NCI-H82 (cell line): Measurements from ENCODE around the gene GPRC5A.
"Not testable (repeated sequence)": the region's sequence is repeated elsewhere in the genome, so short reads cannot be mapped to it uniquely, and the experiment has no call there.

ENCODE experiments used
- DNase-seq: peaks from one replicate; lab custom pipeline; 2025; lab: John Stamatoyannopoulos, UW

GPRC5A gene, protein sequence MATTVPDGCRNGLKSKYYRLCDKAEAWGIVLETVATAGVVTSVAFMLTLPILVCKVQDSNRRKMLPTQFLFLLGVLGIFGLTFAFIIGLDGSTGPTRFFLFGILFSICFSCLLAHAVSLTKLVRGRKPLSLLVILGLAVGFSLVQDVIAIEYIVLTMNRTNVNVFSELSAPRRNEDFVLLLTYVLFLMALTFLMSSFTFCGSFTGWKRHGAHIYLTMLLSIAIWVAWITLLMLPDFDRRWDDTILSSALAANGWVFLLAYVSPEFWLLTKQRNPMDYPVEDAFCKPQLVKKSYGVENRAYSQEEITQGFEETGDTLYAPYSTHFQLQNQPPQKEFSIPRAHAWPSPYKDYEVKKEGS

DNA sequence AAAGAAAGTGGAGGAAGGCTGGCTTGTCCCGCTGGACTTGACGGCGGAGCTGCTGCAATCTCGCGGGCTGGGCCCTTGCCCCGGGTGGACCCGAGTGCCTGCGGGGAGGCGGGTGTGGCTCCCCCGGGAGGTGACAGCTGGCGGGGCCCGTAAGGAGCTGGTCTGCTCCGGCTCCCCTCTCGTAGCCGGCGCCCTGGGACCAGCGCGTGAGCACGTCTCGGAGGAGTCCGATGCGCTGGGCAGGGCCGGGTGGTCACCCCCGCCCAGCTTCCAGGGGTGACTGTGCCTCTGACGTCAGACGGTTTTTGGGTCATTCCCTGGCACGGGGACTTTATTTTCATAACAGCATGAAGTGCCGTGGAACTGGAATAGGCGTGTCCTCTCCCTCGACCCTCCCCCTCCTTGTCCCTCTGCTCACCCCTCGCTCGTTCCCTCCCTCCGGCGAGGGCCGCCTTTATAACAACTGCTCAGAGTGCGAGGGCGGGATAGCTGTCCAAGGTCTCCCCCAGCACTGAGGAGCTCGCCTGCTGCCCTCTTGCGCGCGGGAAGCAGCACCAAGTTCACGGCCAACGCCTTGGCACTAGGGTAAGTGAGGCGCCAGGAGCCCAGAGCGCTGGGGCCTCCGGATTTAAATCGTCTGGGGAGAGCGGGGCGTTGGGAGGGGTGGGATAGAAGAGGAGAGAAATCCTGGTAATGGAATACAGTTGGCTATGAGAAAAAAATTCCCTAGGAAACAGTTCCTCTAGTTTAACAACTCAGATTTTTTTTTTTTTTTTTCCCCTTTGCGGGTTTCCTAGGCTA, at the start of gene GPRC5A:
Gene GPRC5A, plus strand, starts transcription at position 483 of the 801 bp plus-strand sequence. CDS start 16,688 bp downstream, outside the sequence.
- peak; percentile 76 for DNase-seq

DNA sequence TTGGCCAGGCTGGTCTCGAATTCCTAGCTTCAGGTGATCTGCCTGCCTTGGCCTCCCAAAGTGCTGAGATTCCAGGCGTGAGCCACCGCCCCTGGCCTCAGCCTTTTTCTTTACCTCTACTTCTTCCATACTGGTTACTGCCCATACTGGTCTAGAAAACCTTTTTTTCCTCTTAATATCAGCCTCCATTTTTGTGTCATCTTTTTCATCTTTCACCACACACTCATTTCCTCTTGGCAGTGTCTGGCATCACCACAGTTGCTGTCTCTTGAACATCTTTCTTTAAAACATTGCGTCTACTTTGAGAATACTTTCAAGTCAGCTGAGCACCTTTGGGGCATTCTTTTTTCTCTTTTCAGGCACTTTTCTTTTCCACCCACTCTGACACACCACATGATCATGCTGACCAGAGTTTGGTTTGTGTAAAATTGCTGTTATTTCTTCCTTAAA, 45.5 kb upstream of the GPRC5A start:
- DNase-seq, result no peak

DNA sequence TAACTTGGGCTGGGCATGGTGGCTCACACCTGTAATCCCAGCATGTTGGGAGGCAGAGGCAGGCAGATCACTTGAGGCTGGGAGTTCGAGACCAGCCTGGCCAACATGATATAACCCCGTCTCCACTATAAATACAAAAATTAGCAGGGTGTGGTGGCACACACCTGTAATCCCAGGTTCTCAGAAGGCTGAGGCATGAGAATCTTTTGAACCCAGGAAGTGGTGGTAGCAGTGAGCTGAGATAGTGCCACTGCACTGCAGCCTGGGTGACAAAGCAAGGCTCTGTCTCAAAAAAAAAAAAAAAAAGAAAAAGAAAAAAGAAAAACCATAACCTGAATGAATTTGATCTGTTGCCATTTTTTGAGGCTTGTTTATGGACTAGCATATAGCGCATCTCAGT, 44.6 kb upstream of the GPRC5A start:
- not testable (repeated sequence) for DNase-seq

DNA sequence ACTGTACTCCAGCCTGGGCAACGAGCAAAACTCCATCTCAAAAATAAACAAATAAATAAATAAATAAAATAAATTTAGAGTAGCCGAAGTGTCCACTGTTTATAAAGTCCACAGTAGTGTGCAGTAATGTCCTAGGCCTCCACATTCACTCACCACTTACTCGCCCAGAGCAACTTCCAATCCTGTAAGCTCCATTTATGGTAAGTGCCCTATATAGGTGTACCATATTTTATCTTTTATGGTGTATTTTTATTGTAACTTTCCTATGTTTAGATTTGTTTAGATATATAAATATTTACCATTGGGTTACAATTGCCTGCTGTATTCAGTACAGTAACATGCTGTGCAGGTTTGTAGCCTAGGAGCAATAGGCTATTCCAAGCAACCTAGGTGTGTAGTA, 37.9 kb upstream of the GPRC5A start:
- DNase-seq, result no peak

DNA sequence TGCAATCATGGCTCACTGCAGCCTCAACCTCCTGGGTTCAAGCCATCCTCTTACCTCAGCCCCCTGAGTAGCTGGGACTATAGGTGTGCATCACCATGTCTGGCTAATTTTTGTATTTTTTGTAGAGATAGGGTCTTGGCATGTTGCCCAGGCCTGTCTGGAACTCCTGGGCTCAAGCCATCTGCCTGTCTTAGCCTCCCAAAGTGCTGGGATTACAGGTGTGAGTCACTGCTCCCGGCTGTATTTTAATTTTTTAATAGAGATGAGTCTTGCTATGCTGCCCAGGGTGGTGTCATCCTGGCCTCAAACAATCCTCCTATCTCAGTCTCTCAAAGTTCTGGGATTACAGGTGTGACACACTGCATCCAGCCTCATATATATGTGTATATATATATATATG, 31.7 kb upstream of the GPRC5A start:
- peak; percentile 53 for DNase-seq

DNA sequence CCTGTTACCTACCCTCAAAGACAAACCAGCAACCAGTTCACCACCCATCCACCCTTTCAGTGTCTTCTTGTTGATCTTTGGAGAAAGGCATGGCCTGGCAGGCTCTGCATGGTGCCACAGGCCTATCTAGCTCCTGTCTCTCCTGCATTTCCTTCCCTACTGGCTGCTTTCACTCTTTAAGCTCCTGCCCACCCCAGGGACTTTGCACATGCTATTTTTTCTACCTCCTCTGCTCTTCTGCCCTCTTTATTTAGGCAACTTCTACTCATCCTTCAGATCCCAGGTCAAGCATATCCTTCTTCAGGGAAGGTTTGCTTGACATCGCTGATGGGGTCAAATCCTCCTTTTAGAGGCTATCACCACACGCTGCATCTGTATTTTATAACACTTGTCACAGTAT, 27.1 kb upstream of the GPRC5A start:
- no peak for DNase-seq

DNA sequence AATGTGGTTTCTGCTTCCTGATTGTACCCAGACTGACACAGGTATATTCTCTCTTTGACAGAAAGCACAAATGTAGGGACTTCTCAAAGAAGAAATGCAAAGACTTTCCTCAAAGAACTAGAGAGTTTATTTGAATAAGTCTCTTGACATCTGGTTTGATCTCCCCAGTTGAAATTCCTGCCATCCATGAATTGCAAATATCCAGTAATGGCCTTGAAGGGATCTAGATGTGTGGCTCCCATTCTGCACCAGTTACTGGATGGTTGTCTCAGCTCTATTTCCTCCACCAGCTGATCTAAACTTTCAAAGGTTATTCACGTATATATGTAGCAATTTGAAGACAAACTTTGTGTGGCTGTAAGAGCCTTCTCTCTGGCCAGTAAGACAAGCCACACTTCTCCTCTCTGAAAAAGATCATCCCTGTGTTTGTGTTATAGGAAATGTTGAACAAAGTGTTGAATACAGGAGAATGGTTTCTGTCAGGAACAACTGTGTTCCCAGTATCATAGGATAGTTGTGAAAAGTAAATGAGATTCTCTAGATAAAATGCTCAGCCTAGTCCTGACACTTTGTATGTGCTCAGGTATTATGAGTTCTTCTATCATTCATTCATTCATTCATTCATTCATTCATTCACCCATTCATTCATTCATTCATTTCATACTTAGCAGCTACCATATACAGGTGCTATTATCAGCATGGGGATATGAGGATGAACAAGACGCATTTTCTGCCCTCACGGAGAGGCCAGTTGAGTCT, 22.7 kb upstream of the GPRC5A start:
- DNase-seq, result no peak

DNA sequence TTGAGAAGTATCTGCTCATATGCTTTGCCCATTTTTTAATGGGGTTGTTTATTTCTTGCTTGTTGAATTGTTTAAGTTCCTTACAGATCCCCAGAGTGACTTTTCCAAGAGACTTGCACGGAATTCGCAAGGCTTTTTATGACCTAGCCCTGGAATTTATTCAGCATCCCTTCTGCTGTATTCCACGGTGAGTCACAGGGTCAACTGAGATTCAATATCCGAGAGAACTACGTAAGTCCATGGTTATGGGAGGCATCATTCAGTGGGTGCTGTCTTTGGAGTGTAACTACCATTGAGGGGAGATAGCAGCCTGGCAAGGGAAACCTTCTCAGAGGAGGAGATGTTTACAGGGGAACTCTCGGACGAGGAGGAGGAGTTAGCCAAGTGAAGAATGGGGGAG, 20.9 kb upstream of the GPRC5A start:
- no peak for DNase-seq

DNA sequence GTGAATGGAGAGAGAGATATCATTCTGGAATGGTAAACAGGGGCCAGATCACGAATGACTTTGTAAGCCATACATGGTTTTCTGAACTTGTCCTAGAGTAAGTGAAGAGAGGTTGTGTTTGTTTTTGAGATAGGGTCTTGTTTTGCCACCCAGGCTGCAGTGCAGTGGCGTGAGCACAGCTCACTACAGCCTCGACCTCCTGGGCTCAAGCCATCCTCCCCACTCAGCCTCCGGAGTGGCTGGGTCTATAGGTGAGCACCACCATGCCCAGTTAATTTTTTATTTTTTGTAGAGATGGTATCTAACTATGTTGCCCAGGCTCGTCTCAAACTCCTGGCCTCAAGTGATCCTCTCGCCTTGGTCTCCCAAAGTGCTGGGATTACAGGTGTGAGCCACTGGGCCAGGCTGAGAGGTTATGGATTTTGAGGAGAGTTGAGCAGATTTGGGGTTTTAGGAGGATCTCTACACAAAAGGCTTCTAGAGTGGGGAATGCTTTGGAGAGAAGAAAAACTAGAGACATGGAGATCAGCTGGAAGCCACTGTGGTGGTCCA, 19.7 kb upstream of the GPRC5A start:
- no peak for DNase-seq

DNA sequence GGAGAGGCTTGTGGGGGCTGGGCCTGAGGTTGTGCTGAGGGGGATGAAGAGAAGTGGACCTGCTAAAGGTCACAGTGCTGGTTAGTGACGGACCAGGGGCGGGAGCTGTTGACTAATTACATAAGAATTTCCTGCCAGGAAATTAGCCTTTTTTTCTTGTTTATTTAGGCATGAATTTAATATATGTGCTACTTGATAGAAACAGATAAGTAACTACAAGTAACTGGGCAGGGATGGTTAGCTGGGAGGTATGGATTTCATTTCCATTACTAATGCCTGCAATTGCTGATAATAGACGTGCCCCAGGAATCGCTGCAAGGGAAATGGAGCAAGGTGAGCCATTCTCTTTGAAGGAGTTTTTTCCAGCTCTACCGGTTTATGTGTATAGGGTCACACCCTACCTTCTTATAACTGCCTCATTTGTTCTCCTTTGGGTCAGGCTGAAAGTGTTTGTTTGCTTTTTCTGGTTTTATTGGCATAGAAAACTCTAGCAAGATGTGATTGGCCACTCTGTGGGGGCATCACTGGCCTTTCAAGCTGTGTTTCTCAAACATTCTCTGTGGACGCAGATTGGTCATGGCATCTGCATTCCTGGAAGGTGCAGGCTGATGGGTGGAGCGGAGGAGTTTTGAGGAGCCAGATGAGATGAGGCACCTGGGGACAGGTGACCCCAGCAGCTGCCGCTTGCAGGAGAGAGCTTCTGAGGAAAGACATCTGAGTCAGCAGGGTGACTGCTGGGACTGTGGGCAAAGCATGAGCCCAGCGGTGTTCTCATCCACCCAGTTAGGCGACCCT, 19.0 kb upstream of the GPRC5A start:
- DNase-seq, result no peak

DNA sequence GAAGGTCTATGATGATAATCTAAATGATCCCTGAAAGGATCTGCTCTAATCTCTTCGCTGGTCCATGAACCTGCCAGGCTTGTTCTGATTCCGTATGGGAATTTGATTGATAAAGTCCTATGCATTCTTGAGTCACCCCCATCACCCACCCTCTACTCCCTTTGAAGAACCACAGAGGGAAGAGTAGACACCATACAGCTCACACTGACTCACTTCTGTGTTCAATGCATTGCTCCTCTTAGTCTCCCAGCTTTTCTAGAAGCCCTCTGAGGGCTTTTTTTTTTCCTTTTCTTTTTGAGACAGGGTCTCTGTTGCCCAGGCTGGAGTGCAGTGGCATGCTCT, 18.5 kb upstream of the GPRC5A start:
- DNase-seq, result no peak

DNA sequence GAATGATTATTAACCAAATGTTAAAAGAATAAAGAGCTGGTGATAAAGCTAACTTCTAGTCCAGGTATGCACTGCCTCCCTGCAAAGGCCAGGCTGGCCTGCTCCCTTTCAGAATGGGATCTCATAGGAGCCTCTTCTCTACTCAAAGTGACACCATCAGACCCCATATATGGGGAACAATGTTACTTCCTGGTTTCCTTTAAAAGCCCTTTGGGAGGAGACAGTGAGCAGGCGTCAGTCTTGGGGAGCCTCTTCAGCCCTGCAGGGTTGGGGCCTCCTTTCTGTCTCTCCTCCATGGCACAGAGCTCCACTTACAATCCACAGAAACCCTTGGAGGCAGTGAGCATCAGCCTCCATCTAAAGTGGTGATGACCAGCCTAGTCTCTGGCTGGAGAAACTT, 17.3 kb upstream of the GPRC5A start:
- no peak for DNase-seq

DNA sequence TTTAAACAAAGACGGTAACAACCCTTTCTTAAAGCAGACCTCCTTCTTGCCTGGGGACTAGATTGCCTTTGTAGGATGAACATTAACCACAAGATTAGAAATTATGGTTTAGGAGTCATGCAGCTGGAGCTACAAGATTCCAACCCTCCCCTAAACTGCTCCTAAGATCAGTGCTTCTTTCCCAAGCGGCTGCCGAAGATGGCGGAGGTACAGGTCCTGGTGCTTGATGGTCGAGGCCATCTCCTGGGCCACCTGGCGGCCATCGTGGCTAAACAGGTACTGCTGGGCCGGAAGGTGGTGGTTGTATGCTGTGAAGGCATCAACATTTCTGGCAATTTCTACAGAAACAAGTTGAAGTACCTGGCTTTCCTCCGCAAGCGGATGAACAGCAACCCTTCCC, 16.1 kb upstream of the GPRC5A start:
- not testable (repeated sequence) for DNase-seq

DNA sequence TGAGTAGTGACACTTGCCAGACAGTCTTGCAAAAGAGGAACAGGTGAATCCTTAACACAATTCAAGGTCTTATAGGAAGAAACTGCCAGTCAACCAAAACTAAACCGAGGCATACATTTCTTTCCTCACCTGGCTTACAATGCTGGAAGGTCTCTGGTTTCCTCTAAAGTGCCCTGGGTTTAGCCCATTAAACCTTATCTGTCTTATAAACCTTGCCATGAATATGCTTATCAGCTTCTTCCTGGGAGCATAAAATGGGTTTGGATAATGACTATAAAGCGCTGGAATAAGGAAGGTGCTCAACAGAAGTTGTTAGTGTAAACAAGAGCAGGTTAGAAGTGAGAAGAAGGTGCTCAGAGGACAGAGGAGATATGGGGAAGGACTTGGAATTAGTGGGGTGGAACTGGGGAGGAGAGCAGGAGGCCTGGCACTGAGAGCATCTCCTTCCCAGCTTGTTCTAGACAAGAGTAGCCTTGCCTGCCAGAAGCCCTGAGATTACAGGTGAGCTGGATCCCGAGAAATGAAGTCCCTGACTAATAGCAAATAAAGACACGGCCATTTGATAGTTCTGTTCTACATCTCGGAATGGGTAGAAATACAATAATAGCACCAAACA, 14.1 kb upstream of the GPRC5A start:
- no peak for DNase-seq

DNA sequence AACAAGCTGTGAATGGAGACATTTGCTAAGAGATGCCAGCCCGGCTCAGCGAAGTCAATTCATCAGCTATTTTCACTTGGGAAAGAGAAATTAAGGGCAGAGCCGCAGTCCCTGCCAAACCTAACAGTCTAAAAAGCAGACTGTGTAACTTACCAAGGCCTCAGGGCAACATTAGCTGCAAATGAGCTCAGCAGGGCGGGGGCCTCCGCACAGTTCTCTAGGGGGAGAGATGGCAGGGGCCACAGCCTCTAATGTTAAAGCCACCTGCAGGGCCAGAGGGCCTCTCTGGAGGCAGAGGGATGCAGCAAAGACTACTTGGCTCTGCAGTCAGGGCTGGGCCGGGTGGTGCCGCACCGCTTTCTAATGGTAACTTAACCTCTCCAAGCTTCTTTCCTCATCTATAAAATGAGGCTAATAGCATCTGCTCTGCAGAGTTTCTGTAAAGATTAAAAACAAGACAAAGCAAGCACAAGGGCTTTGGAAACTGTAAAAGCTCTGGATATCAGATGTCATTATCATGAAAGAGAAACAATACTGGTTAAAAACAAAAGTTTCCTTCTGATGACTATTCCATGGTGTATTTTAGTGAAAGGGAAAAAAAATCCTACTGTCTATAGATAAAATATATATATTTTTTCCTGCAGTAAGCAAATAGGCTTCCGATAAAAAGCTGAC, 13.4 kb upstream of the GPRC5A start:
- no peak for DNase-seq

DNA sequence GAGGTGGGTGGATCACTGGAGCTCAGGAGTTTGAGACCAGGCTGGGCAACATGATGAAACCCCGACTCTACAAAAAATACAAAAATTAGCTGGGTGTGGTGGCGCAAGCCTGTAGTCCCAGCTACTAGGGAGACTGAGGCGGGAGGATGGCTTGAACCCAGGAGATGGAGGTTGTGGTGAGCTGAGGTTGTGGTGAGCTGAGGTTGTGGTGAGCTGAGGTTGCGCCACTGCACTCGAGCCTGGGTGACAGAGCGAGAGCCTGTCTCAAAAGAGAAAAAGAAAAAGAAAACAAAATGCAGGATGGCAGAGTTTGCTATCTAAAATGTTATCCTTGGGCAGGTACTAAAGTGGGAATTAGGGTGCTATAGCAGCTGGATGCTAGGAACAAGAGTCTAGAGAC, 10.8 kb upstream of the GPRC5A start:
- no peak for DNase-seq

DNA sequence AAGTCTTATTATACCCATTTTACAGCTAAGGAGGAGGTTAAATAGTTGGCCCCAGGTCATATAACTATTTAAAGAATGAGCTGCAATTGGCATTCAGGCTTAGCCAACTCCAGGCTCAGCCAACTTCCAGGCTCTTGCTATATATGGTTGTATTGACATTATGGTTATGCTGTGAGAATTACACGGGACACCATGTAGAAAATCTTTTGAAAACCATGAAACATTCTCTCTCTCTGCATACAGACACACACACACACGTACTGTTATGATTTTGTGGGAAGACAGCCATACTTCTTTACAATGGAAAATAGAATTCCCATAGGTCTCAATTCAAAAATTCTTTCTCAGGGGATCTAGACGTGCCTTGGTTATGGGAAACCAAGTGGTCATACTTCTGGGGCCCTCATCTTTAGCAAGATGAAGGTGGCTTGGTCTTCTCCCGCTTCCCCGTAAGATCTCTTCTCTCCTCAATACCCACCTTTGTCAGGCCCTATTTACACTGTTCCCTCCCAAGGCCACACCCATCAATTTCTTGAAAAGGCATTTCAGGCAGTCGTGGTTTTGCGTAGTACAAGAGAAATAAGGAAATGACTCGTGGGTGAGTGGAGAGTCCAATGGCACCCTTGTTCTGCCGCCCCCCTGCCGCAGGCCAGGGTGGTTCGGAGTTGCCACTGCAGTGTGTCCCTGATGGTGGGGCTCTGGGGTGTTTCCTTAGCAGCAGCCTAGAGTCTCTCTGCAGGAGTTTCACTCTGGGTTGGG, 10.0 kb upstream of the GPRC5A start:
- no peak for DNase-seq

DNA sequence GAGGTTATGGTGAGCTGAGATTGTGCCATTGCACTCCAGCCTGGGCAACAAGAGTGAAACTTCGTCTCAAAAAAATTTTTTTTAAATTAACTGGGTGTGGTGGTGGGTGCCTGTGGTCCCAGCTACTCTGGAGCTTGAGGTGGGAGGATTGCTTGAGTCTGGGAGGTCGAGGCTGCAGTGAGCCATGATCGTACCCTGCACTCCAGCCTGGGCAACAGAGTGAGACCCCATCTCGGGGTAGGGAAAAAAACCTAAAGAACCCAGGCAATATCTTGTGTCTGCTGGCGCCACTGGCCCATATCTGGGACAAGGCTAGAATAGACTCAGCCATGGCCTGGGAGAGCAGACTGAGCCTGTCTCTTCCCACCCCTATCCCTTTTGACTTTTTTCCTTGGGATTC, 9.1 kb upstream of the GPRC5A start:
- DNase-seq, result no peak

DNA sequence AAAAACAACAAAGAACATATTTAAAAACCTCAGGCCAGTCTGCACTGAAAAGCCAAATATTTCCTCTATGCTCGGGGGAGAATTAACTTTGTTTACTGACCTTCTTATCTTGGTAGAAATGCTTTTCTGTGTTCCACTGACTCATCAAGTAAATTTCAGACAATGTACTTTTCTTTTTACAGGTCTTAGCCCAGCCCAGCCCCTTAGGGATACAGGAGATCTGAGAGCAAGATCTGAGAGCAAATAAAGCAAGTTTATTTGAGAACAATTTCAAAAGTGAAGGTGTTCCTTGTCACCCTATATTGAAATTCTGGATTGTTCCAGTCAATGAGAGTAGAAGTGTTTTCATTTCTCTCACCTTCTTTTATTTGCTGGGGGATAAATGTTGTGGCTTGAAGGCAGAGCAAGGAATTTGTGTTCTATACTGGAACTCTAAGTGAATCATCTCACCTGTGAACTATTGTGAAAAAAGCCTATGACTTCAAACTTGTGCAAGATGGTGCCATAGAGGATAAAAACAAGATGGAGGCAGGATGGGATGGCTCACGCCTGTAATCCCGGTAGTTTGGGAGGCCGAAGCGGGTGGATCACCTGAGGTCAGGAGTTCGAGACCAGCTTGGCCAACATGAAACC, 7.9 kb upstream of the GPRC5A start:
- no peak for DNase-seq
